ENCODE measurements around the gene DBT. TPM values are rescaled to one million over a fixed set of nuclear protein-coding genes. Genes with fewer than 3 reads are reported as not detected.

Gene DBT
- total RNA-seq, 1 experiment from 2014 or later: 20.3 TPM

DNA sequence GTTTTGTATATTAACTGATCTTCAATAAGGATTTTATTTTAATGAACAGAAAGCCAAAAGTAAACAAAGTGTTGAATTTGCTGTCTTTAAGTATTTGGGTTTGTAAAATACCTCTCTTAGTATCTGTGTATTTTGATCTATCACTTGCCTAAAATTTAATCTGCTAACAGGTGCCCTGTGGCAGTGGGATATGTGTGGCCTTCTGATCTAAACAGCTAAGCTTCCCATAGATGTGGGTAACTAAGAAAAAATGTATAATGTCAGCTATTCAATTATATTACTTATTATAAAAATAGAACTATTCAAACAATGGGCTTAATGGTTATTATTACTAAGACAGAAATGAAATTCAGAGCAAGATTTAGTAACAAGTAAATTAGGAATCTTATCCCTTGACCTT lies 86.8 kb downstream of the DBT start:
- Histone ChIP-seq H3K27me3 (ENCODE audit: insufficient read depth, low read length) (no peaks in the 10 kb centered on the region), H2BK5ac (ENCODE audit: insufficient read length, low read length) (no peak overlapping the region), H2BK15ac (ENCODE audit: low read depth, low read length) (no peak overlapping the region), H3K4me2 (ENCODE audit: insufficient read depth, insufficient read length, low read length) (no peak overlapping the region), H4K91ac (ENCODE audit: insufficient read length, low read depth, low read length) (no peak overlapping the region), H3K4me1 (ENCODE audit: insufficient read depth, low read length) (no peaks in the 10 kb centered on the region), H3K56ac (ENCODE audit: insufficient read length, low read depth, low read length) (no peak overlapping the region), H4K8ac (replicated peaks; ENCODE audit: insufficient read length, low read depth, low read length) (no peak overlapping the region), H3K23ac (ENCODE audit: insufficient read length, low read depth, low read length) (no peak overlapping the region), H3K27ac (ENCODE audit: insufficient read length, low read depth, low read length) (no peak overlapping the region), H4K5ac (ENCODE audit: insufficient read length, low read depth, low read length) (no peak overlapping the region), H3T11ph (ENCODE audit: low read length) (no peak overlapping the region), H3K9ac (ENCODE audit: extremely low read depth, insufficient read length, low read length) (no peak overlapping the region), H2BK12ac (ENCODE audit: insufficient read length, low read depth, low read length) (no peak overlapping the region), H2BK120ac (ENCODE audit: low read depth, low read length, poor library complexity, severe bottlenecking) (no peak overlapping the region), H4K20me1 (ENCODE audit: control insufficient read depth, insufficient read depth, insufficient read length) (no peaks in the 10 kb centered on the region), H3K9me3 (ENCODE audit: control insufficient read depth, low read depth, low read length) (no peaks in the 10 kb centered on the region), H2BK20ac (ENCODE audit: low read depth, low read length, poor library complexity, severe bottlenecking) (no peak overlapping the region), H2AFZ (ENCODE audit: low read length) (no peak overlapping the region), H3K79me1 (ENCODE audit: insufficient read depth, low read depth, low read length, poor library complexity, severe bottlenecking) (no peaks in the 10 kb centered on the region), H3K18ac (ENCODE audit: insufficient read length, low read depth, low read length) (no peak overlapping the region), H3K79me2 (ENCODE audit: insufficient read depth, low read length) (no peaks in the 10 kb centered on the region), H3K14ac (ENCODE audit: insufficient read depth, low read length) (no peak overlapping the region), H2AK5ac (ENCODE audit: insufficient read length, low read length) (no peak overlapping the region), H3K4ac (ENCODE audit: low read depth, low read length) (no peak overlapping the region), H3K23me2 (ENCODE audit: insufficient read length, low read depth, low read length, poor library complexity, severe bottlenecking) (no peaks in the 10 kb centered on the region)
- peaks cover 4 to 5% of the 10 kb centered on the region in 2 experiments for H3K4me1 Mint-ChIP-seq
- DNase-seq: no peak
- H3K9me3 Mint-ChIP-seq: no peaks in the 10 kb centered on the region
- no peaks in the 10 kb centered on the region for H3K36me3 Mint-ChIP-seq (ENCODE audit: insufficient read depth in 1 of 3, low read depth in 3 of 3)
- no peak overlapping the region for H3K27ac Mint-ChIP-seq
- no peak overlapping the region for H3K4me3 Mint-ChIP-seq
- H3K27me3 Mint-ChIP-seq (ENCODE audit: low read depth): no peaks in the 10 kb centered on the region; the same call in 1 of the 2 replicates
- TF ChIP-seq CTCF (conservative IDR thresholded peaks at IDR 0.05): no peak

Data from H9 (cell line).